MM.1S (cell line): ENCODE data around the gene BMAL1.

Experiments used
- DNase-seq: peaks from one replicate; pipeline ENCODE4 v3.0.0-alpha.2; 2015
- H2AFZ ChIP-seq: fragments of 300-600 bp; sonication (generic); 2 replicates; pipeline ENCODE4 v1.6.0; 2016; ENCODE audit warnings: antibody characterized with exemption, low read length
- H3F3A ChIP-seq: fragments of 300-600 bp; sonication (generic); 2 replicates; pipeline ENCODE4 v1.6.1; 2016; ENCODE audit warnings: mild to moderate bottlenecking, antibody characterized with exemption, low read length, moderate library complexity, mixed read lengths; ENCODE audit not compliant: insufficient read depth
- H3K27ac ChIP-seq: fragments of 300-600 bp; sonication (generic); 2 replicates; pipeline ENCODE4 v1.5.1; 2016; ENCODE audit warnings: mild to moderate bottlenecking, low read length
- H3K27me3 ChIP-seq: fragments of 300-600 bp; sonication (generic); replicated peaks from 2 replicates; pipeline ENCODE4 v1.6.0; 2016; ENCODE audit warnings: low read length; ENCODE audit not compliant: insufficient read depth
- H3K36me3 ChIP-seq: fragments of 300-600 bp; sonication (generic); replicated peaks from 2 replicates; pipeline ENCODE4 v1.6.1; 2016; ENCODE audit warnings: mild to moderate bottlenecking, low read length, mixed read lengths; ENCODE audit not compliant: insufficient read depth
- H3K4me1 ChIP-seq: fragments of 300-600 bp; sonication (generic); 2 replicates; pipeline ENCODE4 v1.6.1; 2016; ENCODE audit warnings: low read length, mixed read lengths
- H3K4me2 ChIP-seq: fragments of 300-600 bp; sonication (generic); 2 replicates; pipeline ENCODE4 v1.6.0; 2016; ENCODE audit warnings: low read depth, low read length
- H3K4me3 ChIP-seq: fragments of 300-600 bp; sonication (generic); 2 replicates; pipeline ENCODE4 v1.5.1; 2016; ENCODE audit warnings: low read length, mixed read lengths
- H3K79me2 ChIP-seq: fragments of 300-600 bp; sonication (generic); 2 replicates; pipeline ENCODE4 v1.6.1; 2016; ENCODE audit warnings: mixed run types, low read length, mixed read lengths
- H3K9ac ChIP-seq: fragments of 300-600 bp; sonication (generic); 2 replicates; pipeline ENCODE4 v1.6.1; 2016; ENCODE audit warnings: low read length, mixed read lengths
- H3K9me2 ChIP-seq: fragments of 300-600 bp; sonication (generic); replicated peaks from 2 replicates; pipeline ENCODE4 v1.6.1; 2016; ENCODE audit warnings: mild to moderate bottlenecking, low read length, mixed read lengths; ENCODE audit not compliant: insufficient read depth
- H3K9me3 ChIP-seq: fragments of 300-600 bp; sonication (generic); replicated peaks from 2 replicates; pipeline ENCODE4 v1.6.1; 2016; ENCODE audit warnings: mild to moderate bottlenecking, low read length, mixed read lengths; ENCODE audit not compliant: insufficient read depth
- H4K20me1 ChIP-seq: fragments of 300-600 bp; sonication (generic); 2 replicates; pipeline ENCODE4 v1.6.1; 2016; ENCODE audit warnings: mild to moderate bottlenecking, low read length, moderate library complexity, mixed read lengths; ENCODE audit not compliant: insufficient read depth
- EZH2 ChIP-seq: fragments of 300-600 bp; sonication (generic); optimal IDR thresholded peaks from 2 replicates; pipeline ENCODE3; 2017; ENCODE audit warnings: low read depth, mild to moderate bottlenecking, antibody characterized with exemption, low read length, mixed read lengths
- EZH2phosphoT487 ChIP-seq: fragments of 300-600 bp; sonication (generic); IDR thresholded peaks from 2 replicates; pipeline ENCODE4 v1.6.1; 2018; ENCODE audit warnings: antibody characterized with exemption, low read length
- TF ChIP-seq, protein P1 (sequence below): fragments of 300-600 bp; sonication (generic); IDR thresholded peaks from 2 replicates; pipeline ENCODE4 v1.5.1; 2016; ENCODE audit warnings: antibody characterized with exemption, low read length, mixed read lengths

Gene BMAL1

DNA sequence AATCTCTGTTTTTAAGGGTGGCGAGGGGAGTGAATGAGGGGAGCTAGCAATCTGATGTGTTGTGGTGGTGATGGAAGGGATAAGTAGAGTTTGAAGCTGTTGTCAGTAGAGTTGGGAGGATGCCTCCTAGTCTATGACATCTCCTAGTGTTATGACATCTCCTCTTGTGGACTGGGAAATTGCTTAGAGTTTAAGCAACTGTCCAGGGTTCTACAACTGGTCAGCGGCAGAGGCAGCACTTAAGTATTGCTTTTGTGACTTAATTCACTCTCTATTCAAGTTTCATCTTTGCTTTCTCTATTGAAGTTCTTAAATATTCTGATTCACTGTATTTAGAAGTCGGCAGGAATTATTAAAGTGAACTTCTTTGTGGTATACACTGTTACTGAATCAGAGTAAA lies 13.8 kb downstream of the BMAL1 start:
- DNase-seq, result no peak
- Histone ChIP-seq H3K4me1 (no peaks in the 10 kb centered on the region), H3K4me3 (no peak overlapping the region), H4K20me1 (peaks cover 5% of the 10 kb centered on the region; the same call in 1 of the 2 replicates), H3K9me2 (no peaks in the 10 kb centered on the region), H3K9me3 (no peaks in the 10 kb centered on the region), H2AFZ (no peak overlapping the region), H3K27me3 (no peaks in the 10 kb centered on the region), H3K4me2 (no peak overlapping the region), H3K36me3 (no peaks in the 10 kb centered on the region), H3F3A (no peaks in the 10 kb centered on the region), H3K9ac (no peak overlapping the region), H3K79me2 (peaks cover 37% of the 10 kb centered on the region), H3K27ac (no peak overlapping the region)
- TF ChIP-seq EZH2 (no peak), EZH2phosphoT487 (no peak)
- TF ChIP-seq, protein P1, sequence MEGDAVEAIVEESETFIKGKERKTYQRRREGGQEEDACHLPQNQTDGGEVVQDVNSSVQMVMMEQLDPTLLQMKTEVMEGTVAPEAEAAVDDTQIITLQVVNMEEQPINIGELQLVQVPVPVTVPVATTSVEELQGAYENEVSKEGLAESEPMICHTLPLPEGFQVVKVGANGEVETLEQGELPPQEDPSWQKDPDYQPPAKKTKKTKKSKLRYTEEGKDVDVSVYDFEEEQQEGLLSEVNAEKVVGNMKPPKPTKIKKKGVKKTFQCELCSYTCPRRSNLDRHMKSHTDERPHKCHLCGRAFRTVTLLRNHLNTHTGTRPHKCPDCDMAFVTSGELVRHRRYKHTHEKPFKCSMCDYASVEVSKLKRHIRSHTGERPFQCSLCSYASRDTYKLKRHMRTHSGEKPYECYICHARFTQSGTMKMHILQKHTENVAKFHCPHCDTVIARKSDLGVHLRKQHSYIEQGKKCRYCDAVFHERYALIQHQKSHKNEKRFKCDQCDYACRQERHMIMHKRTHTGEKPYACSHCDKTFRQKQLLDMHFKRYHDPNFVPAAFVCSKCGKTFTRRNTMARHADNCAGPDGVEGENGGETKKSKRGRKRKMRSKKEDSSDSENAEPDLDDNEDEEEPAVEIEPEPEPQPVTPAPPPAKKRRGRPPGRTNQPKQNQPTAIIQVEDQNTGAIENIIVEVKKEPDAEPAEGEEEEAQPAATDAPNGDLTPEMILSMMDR, result no peak

DNA sequence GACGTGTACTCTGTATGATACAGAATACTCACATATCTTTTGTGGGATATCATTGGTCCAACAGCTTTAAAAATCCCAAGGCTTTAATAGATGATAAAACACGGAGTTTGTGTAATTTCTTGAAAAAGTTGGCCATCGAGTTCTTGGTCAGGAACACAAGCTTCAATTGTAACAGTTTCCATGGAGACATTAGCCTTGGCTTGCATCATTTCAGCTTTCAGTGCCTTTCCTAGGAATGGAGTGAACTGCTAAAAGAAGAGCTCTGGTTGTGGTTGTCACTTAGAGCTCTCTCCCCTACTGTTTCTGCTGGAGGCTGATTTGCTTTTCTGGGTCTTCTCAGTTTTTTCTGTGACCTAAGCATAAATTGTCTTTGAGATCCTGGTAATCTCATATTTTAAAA lies 14.2 kb downstream of the BMAL1 start:
- Histone ChIP-seq H3K4me1 (no peaks in the 10 kb centered on the region), H3K27ac (no peak overlapping the region), H3K9me2 (no peaks in the 10 kb centered on the region), H3K36me3 (no peaks in the 10 kb centered on the region), H3K9me3 (no peaks in the 10 kb centered on the region), H3K4me2 (no peak overlapping the region), H3K4me3 (no peak overlapping the region), H3K9ac (no peak overlapping the region), H3K79me2 (peaks cover 41% of the 10 kb centered on the region), H2AFZ (no peak overlapping the region), H3K27me3 (no peaks in the 10 kb centered on the region), H4K20me1 (peaks cover 5% of the 10 kb centered on the region; the same call in 1 of the 2 replicates), H3F3A (no peaks in the 10 kb centered on the region)
- TF ChIP-seq EZH2 (no peak), EZH2phosphoT487 (no peak)
- TF ChIP-seq, protein P1, result no peak
- no peak for DNase-seq

DNA sequence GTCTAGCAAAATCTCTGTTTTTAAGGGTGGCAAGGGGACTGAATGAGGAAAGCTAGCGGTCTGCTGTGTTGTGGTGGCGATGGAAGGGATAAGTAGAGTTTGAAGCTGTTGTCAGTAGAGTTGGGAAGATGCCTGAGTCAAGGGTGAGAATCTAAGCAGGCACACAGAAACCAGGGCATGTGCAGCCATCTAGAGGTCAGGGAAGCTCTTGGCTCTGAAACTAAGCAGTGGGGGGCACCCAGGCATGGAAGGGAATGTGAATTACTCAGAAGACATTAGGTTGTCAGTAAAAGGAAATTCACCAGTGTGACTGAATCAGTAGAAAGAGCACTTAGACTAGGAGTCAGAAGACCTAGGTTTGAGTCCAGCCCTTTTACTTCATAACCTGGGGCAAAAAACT lies 15.4 kb downstream of the BMAL1 start:
- DNase-seq, result no peak
- Histone ChIP-seq H4K20me1 (peaks cover 5% of the 10 kb centered on the region; the same call in 1 of the 2 replicates), H3K4me2 (no peak overlapping the region)

More for the DNA sequence above, 15.4 kb downstream of the BMAL1 start:
- no peak overlapping the region for H3K9ac ChIP-seq
- H3K79me2 ChIP-seq, result peaks cover 43% of the 10 kb centered on the region
- no peak overlapping the region for H2AFZ ChIP-seq
- TF ChIP-seq EZH2phosphoT487 (no peak), EZH2 (no peak)
- TF ChIP-seq, protein P1, result no peak
- no peaks in the 10 kb centered on the region for H3K4me1 ChIP-seq
- H3K4me3 ChIP-seq, result no peak overlapping the region
- no peaks in the 10 kb centered on the region for H3K9me2 ChIP-seq
- no peaks in the 10 kb centered on the region for H3K36me3 ChIP-seq
- no peaks in the 10 kb centered on the region for H3K9me3 ChIP-seq
- H3K27me3 ChIP-seq, result no peaks in the 10 kb centered on the region
- H3K27ac ChIP-seq, result no peak overlapping the region
- no peaks in the 10 kb centered on the region for H3F3A ChIP-seq
